ENCODE data around the gene SYCP1. TPM values are rescaled to one million over a fixed set of nuclear protein-coding genes. Genes with fewer than 3 reads are reported as not detected.
"Not testable (repeated sequence)": the region's sequence is repeated elsewhere in the genome, so short reads cannot be mapped to it uniquely, and the experiment has no call there.

The SYCP1 gene
- total RNA-seq, 1 experiment from 2014 or later: not detected

DNA sequence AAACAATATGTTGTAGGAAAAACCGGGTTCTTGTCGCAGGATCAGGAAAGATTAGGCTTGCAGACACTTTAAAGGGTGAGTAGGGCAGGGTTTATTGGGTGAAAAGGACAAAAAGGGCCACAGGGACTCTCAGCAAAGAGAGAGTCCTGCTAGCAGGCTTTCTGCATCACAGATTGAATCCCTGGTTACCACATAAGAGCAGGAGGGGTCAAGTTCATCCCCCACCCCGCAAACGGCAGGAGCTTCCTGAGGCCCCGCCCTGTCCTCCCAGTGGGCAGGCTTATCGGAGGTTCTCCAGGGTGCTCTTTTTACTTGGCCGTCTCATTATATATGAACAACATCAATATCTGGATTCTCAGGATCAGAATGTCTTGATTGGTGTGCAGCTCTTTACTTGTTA, 47.7 kb downstream of the SYCP1 start:
- H3K4me1 Mint-ChIP-seq (ENCODE audit: insufficient read depth, unreplicated experiment): no peaks in the 10 kb centered on the region
- no peak overlapping the region for H3K4me3 Mint-ChIP-seq (ENCODE audit: unreplicated experiment)
- peaks cover 93% of the 10 kb centered on the region for H3K27me3 Mint-ChIP-seq (ENCODE audit: insufficient read depth, unreplicated experiment)
- H3K27ac Mint-ChIP-seq (ENCODE audit: low read depth, unreplicated experiment): no peak overlapping the region
- intact Hi-C loops (cut with micrococcal nuclease): no loop called here
- no peaks in the 10 kb centered on the region for H3K36me3 Mint-ChIP-seq (ENCODE audit: insufficient read depth, unreplicated experiment)
- no peak for DNase-seq (ENCODE audit: unreplicated experiment)
- POLR2A ChIA-PET: no interaction called here
- peaks cover 7% of the 10 kb centered on the region for H3K9me3 Mint-ChIP-seq (ENCODE audit: unreplicated experiment)
- no TSS peak for BruUV-seq (replicated peaks)
- TF ChIP-seq CTCF (IDR thresholded peaks at IDR 0.05; ENCODE audit: unreplicated experiment): no peak
- CTCF ChIA-PET: no interaction called here

- ChIA-PET POLR2A (no interaction called here), CTCF (no interaction called here)
- Mint-ChIP-seq H3K9me3 (ENCODE audit: unreplicated experiment) (peaks cover 7% of the 10 kb centered on the region), H3K27ac (ENCODE audit: low read depth, unreplicated experiment) (no peak overlapping the region), H3K4me1 (ENCODE audit: insufficient read depth, unreplicated experiment) (no peaks in the 10 kb centered on the region), H3K27me3 (ENCODE audit: insufficient read depth, unreplicated experiment) (peaks cover 93% of the 10 kb centered on the region), H3K4me3 (ENCODE audit: unreplicated experiment) (no peak overlapping the region), H3K36me3 (ENCODE audit: insufficient read depth, unreplicated experiment) (no peaks in the 10 kb centered on the region)
- intact Hi-C loops (cut with micrococcal nuclease): no loop called here
- DNase-seq (ENCODE audit: unreplicated experiment): no peak
- no TSS peak for BruUV-seq (replicated peaks)
- TF ChIP-seq CTCF (IDR thresholded peaks at IDR 0.05; ENCODE audit: unreplicated experiment): no peak
These were observed 48.8 kb downstream of the SYCP1 start for GRCh38 chr1:114903480-114903879.

DNA sequence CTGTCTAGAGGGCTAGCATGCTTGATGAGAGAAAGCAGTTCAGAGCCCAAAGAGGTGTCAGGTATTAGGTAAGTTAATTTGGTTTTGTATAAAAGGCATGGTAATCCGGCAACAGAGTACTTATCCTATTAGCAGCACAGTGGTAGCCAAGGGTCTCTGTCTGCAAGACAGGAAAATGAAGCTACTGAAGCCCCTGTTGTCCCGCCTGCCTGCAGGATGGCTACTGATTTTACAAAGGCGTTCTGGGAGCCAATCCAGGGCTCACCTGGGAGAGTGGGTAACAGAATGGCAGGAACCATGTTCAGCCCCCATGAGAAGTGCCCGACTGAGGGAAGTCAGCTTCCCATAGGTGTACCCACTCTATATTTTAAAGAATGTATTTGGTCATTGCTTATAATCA, 61.1 kb downstream of the SYCP1 start:
- intact Hi-C loops (cut with micrococcal nuclease); CTCF ChIA-PET; H3K9me3 Mint-ChIP-seq (ENCODE audit: unreplicated experiment); BruUV-seq (replicated peaks); H3K27ac Mint-ChIP-seq (ENCODE audit: low read depth, unreplicated experiment); H3K4me1 Mint-ChIP-seq (ENCODE audit: insufficient read depth, unreplicated experiment); H3K4me3 Mint-ChIP-seq (ENCODE audit: unreplicated experiment); POLR2A ChIA-PET; DNase-seq (ENCODE audit: unreplicated experiment); H3K36me3 Mint-ChIP-seq (ENCODE audit: insufficient read depth, unreplicated experiment): not testable (repeated sequence)
- peaks cover 77% of the 10 kb centered on the region for H3K27me3 Mint-ChIP-seq (ENCODE audit: insufficient read depth, unreplicated experiment)

DNA sequence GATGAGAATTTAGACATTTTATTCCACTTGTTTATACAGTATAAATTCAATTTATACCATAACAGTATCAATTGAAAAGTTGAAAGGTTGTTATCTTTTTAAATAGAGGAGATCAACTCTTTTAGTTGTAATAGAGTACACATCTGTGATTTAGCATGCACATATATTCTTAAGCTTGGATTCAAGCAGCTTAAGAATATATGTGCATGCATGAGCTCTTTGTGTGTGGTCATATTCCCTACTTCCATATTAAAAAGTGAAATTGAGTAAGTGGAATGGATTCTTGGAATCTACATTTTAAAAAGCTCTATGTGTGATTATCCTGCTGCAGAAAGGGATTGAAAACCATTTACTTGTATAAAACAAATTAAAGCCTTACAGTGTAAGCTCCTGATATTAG, 71.9 kb downstream of the SYCP1 start:
- CTCF ChIA-PET: interaction anchor here (0.5 to 0.7 kb wide), 2 partner anchors 65 to 115 kb away, joined by 3 read pairs; no protein-coding TSS in a partner anchor
- Mint-ChIP-seq H3K4me1 (ENCODE audit: insufficient read depth, unreplicated experiment) (no peaks in the 10 kb centered on the region), H3K9me3 (ENCODE audit: unreplicated experiment) (no peaks in the 10 kb centered on the region), H3K27ac (ENCODE audit: low read depth, unreplicated experiment) (no peak overlapping the region), H3K4me3 (ENCODE audit: unreplicated experiment) (no peak overlapping the region), H3K27me3 (ENCODE audit: insufficient read depth, unreplicated experiment) (peaks cover 85% of the 10 kb centered on the region), H3K36me3 (ENCODE audit: insufficient read depth, unreplicated experiment) (no peaks in the 10 kb centered on the region)
- POLR2A ChIA-PET: interaction anchor here (0.7 kb wide), 1 partner anchor 68 kb away, joined by 3 read pairs; no protein-coding TSS in a partner anchor
- intact Hi-C loops (cut with micrococcal nuclease): no loop called here
- DNase-seq (ENCODE audit: unreplicated experiment): no peak
- TF ChIP-seq CTCF (IDR thresholded peaks at IDR 0.05; ENCODE audit: unreplicated experiment): no peak
- BruUV-seq (replicated peaks): no TSS peak

- Mint-ChIP-seq H3K4me3 (ENCODE audit: unreplicated experiment) (no peak overlapping the region), H3K4me1 (ENCODE audit: insufficient read depth, unreplicated experiment) (no peaks in the 10 kb centered on the region), H3K9me3 (ENCODE audit: unreplicated experiment) (no peaks in the 10 kb centered on the region), H3K36me3 (ENCODE audit: insufficient read depth, unreplicated experiment) (no peaks in the 10 kb centered on the region), H3K27me3 (ENCODE audit: insufficient read depth, unreplicated experiment) (peaks cover 85% of the 10 kb centered on the region), H3K27ac (ENCODE audit: low read depth, unreplicated experiment) (no peak overlapping the region)
- DNase-seq (ENCODE audit: unreplicated experiment): no peak
- ChIA-PET CTCF (no interaction called here), POLR2A (interaction anchor here (0.7 kb wide), 2 partner anchors 69 to 147 kb away, joined by 3 read pairs; partner anchors contain the start of gene SIKE1)
- intact Hi-C loops (cut with micrococcal nuclease): no loop called here
- no peak for TF ChIP-seq CTCF (IDR thresholded peaks at IDR 0.05; ENCODE audit: unreplicated experiment)
- no TSS peak for BruUV-seq (replicated peaks)
These were observed 72.7 kb downstream of the SYCP1 start for GRCh38 chr1:114927401-114927800.
